NCI-H510A treated with DMSO at 0.1 percent for 48 hours (cell line): Measurements from ENCODE around the gene PTPRN2.
"Not testable (repeated sequence)": the region's sequence is repeated elsewhere in the genome, so short reads cannot be mapped to it uniquely, and the experiment has no call there.

Source experiments
- DNase-seq: peaks from one replicate; lab custom pipeline; 2025; lab: John Stamatoyannopoulos, UW

The PTPRN2 gene

GRCh38 chr7:157605638-157606037, 982.0 kb downstream of the PTPRN2 start:
- DNase-seq = no peak

GRCh38 chr7:157604661-157605381, 982.8 kb downstream of the PTPRN2 start:
- no peak for DNase-seq

- DNase-seq = no peak
These were observed 983.9 kb downstream of the PTPRN2 start for GRCh38 chr7:157603716-157604115.

GRCh38 chr7:157603005-157603404, 984.6 kb downstream of the PTPRN2 start:
- DNase-seq = no peak

- no peak for DNase-seq
These were observed 985.0 kb downstream of the PTPRN2 start for GRCh38 chr7:157602581-157602980.

GRCh38 chr7:157602156-157602555, 985.5 kb downstream of the PTPRN2 start:
- no peak for DNase-seq

GRCh38 chr7:157601530-157601929, 986.1 kb downstream of the PTPRN2 start:
- DNase-seq = no peak

GRCh38 chr7:157599491-157599890, 988.1 kb downstream of the PTPRN2 start:
- DNase-seq = no peak

GRCh38 chr7:157597562-157597961, 990.1 kb downstream of the PTPRN2 start:
- no peak for DNase-seq

GRCh38 chr7:157596881-157597280, 990.7 kb downstream of the PTPRN2 start:
- no peak for DNase-seq

GRCh38 chr7:157596471-157596870, 991.2 kb downstream of the PTPRN2 start:
- no peak for DNase-seq

- DNase-seq = no peak
These were observed 991.6 kb downstream of the PTPRN2 start for GRCh38 chr7:157596026-157596425.

GRCh38 chr7:157595086-157595855, 992.4 kb downstream of the PTPRN2 start:
- no peak for DNase-seq

GRCh38 chr7:157594306-157594705, 993.3 kb downstream of the PTPRN2 start:
- DNase-seq = no peak

GRCh38 chr7:157593541-157593940, 994.1 kb downstream of the PTPRN2 start:
- DNase-seq = no peak

GRCh38 chr7:157592636-157593320, 994.8 kb downstream of the PTPRN2 start:
- not testable (repeated sequence) for DNase-seq

- DNase-seq = no peak
These were observed 997.1 kb downstream of the PTPRN2 start for GRCh38 chr7:157590526-157590925.

- DNase-seq = no peak
These were observed 997.9 kb downstream of the PTPRN2 start for GRCh38 chr7:157589680-157590079.

GRCh38 chr7:157587805-157588560, 999.6 kb downstream of the PTPRN2 start:
- no peak for DNase-seq

- no peak for DNase-seq
These were observed 1000.4 kb downstream of the PTPRN2 start for GRCh38 chr7:157587051-157587804.

GRCh38 chr7:157586426-157586955, 1001.1 kb downstream of the PTPRN2 start:
- DNase-seq = no peak
